GM23338 (cell line): ENCODE data around the gene MAD2L1BP.

Source experiments
- CREB1 ChIP-seq: fragments of 250-450 bp; sonication (Bioruptor Pico); IDR thresholded peaks from 2 replicates; pipeline ENCODE4 v1.5.0; 2020; ENCODE audit warnings: low read depth, mild to moderate bottlenecking, moderate library complexity
- CTCF ChIP-seq, 2 experiments: fragments of 200-600 bp in 1 of 2; sonication (generic) in 1 of 2; conservative IDR thresholded peaks; 2 replicates each; pipeline versions ENCODE4 v1.5.1 to v1.6.1; 2016 to 2017; ENCODE audit warnings: antibody characterized with exemption in 2 of 2, low read depth in 2 of 2, mild to moderate bottlenecking in 2 of 2, moderate library complexity in 1 of 2
- ETS1 ChIP-seq: IDR thresholded peaks from 2 replicates; pipeline ENCODE4 v1.6.1; 2016; ENCODE audit warnings: antibody characterized with exemption
- EZH2 ChIP-seq: fragments of 200-600 bp; sonication (generic); IDR thresholded peaks from one replicate; pipeline ENCODE4 v1.8.0; 2017; ENCODE audit warnings: antibody characterized with exemption, mild to moderate bottlenecking, low read depth; ENCODE audit not compliant: unreplicated experiment
- EZH2phosphoT487 ChIP-seq: fragments of 200-600 bp; sonication (generic); IDR thresholded peaks from one replicate; pipeline ENCODE4 v1.8.1; 2018; ENCODE audit warnings: antibody characterized with exemption; ENCODE audit not compliant: unreplicated experiment
- JUNB ChIP-seq: IDR thresholded peaks from one replicate; pipeline ENCODE4 v1.6.1; 2016; ENCODE audit warnings: antibody characterized with exemption; ENCODE audit not compliant: unreplicated experiment
- NANOG ChIP-seq: IDR thresholded peaks from 2 replicates; pipeline ENCODE4 v1.6.1; 2016; ENCODE audit warnings: antibody characterized with exemption, borderline replicate concordance
- POLR2AphosphoS5 ChIP-seq: IDR thresholded peaks from 2 replicates; pipeline ENCODE4 v1.6.1; 2016; ENCODE audit warnings: antibody characterized with exemption, low read depth
- REST ChIP-seq: IDR thresholded peaks from one replicate; pipeline ENCODE4 v1.6.1; 2018; ENCODE audit warnings: antibody characterized with exemption; ENCODE audit not compliant: unreplicated experiment
- STAT1 ChIP-seq: IDR thresholded peaks from one replicate; pipeline ENCODE4 v1.6.1; 2016; ENCODE audit warnings: antibody characterized with exemption; ENCODE audit not compliant: unreplicated experiment
- ZNF114 ChIP-seq: fragments of 250-450 bp; sonication (Bioruptor Pico); IDR thresholded peaks from 2 replicates; pipeline ENCODE4 v1.5.0; 2020; ENCODE audit warnings: mild to moderate bottlenecking, moderate library complexity
- ZNF331 ChIP-seq: fragments of 250-450 bp; sonication (Bioruptor Pico); IDR thresholded peaks from 2 replicates; pipeline ENCODE4 v1.5.0; 2020; ENCODE audit warnings: low read depth, mild to moderate bottlenecking, moderate library complexity
- ZNF462 ChIP-seq: fragments of 250-450 bp; sonication (Bioruptor Pico); IDR thresholded peaks from 2 replicates; pipeline ENCODE4 v1.5.0; 2020; ENCODE audit warnings: mild to moderate bottlenecking, moderate library complexity

- TF ChIP-seq REST (no peak), EZH2 (no peak), CTCF (conservative IDR thresholded peaks at IDR 0.05; ENCODE audit: low read depth in 2 of 2) (no peak), EZH2phosphoT487 (no peak), POLR2AphosphoS5 (no peak), CREB1 (CRISPR knock-in tag) (no peak), ETS1 (no peak), STAT1 (no peak), JUNB (no peak), ZNF331 (CRISPR knock-in tag) (no peak), ZNF114 (CRISPR knock-in tag) (no peak), NANOG (no peak), ZNF462 (CRISPR knock-in tag) (no peak)
Observed at GRCh38 chr6:43666196-43666920, 30.7 kb downstream of the MAD2L1BP start.
